ENCODE results near the gene SLC50A1. TPM values are rescaled to one million over a fixed set of nuclear protein-coding genes. Genes with fewer than 3 reads are reported as not detected.

Gene SLC50A1
- total and polyA plus RNA-seq, 9 of the 15 experiments (the other 6 are each of a cell fraction or from before 2014, with no cell fraction given) = 46.5 to 132 (median 91.9) TPM

GRCh38 chr1:155110381-155110780 lies 25.3 kb upstream of the SLC50A1 start (continued):
- TF ChIP-seq REST (IDR thresholded peaks at IDR 0.05; ENCODE audit: borderline replicate concordance) (no peak), REST (CRISPR knock-in tag; IDR thresholded peaks at IDR 0.05; ENCODE audit: low read depth) (no peak), E2F6 (IDR thresholded peaks at IDR 0.05; ENCODE audit: borderline replicate concordance in 1 of 2, extremely low read depth in 1 of 2, insufficient read depth in 1 of 2, insufficient read length in 1 of 2, low read depth in 1 of 2, low read length in 1 of 2, poor library complexity in 1 of 2, severe bottlenecking in 1 of 2) (no peak), PHF8 (IDR thresholded peaks at IDR 0.05; ENCODE audit: borderline replicate concordance, low read length) (no peak), NRF1 (conservative IDR thresholded peaks at IDR 0.05 in 1 of 2, IDR thresholded peaks at IDR 0.05 in 1 of 2) (no peak), NFIX (CRISPR knock-in tag; IDR thresholded peaks at IDR 0.05; ENCODE audit: low read depth) (no peak), GTF3C2 (IDR thresholded peaks at IDR 0.05; ENCODE audit: borderline replicate concordance, extremely low read depth, insufficient read length) (no peak), ZKSCAN8 (CRISPR knock-in tag; IDR thresholded peaks at IDR 0.05) (no peak), ELK3 (CRISPR knock-in tag; IDR thresholded peaks at IDR 0.05) (no peak)

All from K562 (cell line).